Testis (tissue), 3 donors: ENCODE data around the gene UBE2E3. TPM values are rescaled to one million over a fixed set of nuclear protein-coding genes. Genes with fewer than 3 reads are reported as not detected.

Experiments used
- DNase-seq: peaks from one replicate; pipeline ENCODE4 v3.0.0-alpha.2; 2019
- H3K27ac ChIP-seq, 2 donors: fragments of 200-600 bp; sonication (generic); one replicate each; pipeline ENCODE4 v1.5.1; 2019
- H3K27me3 ChIP-seq: fragments of 200-600 bp; sonication (generic); one replicate; pipeline ENCODE4 v1.5.1; 2019
- H3K36me3 ChIP-seq: fragments of 200-600 bp; sonication (generic); one replicate; pipeline ENCODE4 v1.5.1; 2017; ENCODE audit warnings: low read depth; ENCODE audit errors: missing control alignments
- H3K4me1 ChIP-seq: fragments of 200-600 bp; sonication (generic); one replicate; pipeline ENCODE4 v1.5.1; 2019
- H3K4me3 ChIP-seq, 2 donors: fragments of 200-600 bp; sonication (generic); one replicate each; pipeline ENCODE4 v1.5.1; 2017 to 2019
- H3K9me3 ChIP-seq: fragments of 200-600 bp; sonication (generic); one replicate; pipeline ENCODE4 v1.5.1; 2017
- POLR2A ChIP-seq: fragments of 450-650 bp; IDR thresholded peaks from one replicate; pipeline ENCODE4 v1.6.1; 2017; ENCODE audit warnings: antibody characterized with exemption, mild to moderate bottlenecking, moderate library complexity
- WGBS, 2 donors: methylation state at CpG; one replicate each; pipeline ENCODE4 v1.1.5; 2018; 5-methylcytosine and 5-hydroxymethylcytosine counted together
- intact Hi-C: fragments of 100-400 bp; cut with DNase I; formaldehyde crosslinking; loops from one replicate; pipeline ENCODE4 v1.15.1; 2023; ENCODE audit warnings: low total_unique reads
- polyA plus RNA-seq: library from polyadenylated mRNA; stranded (reverse); fragments of 350-450 nt; fragmentation: Illumina TruSeq; extraction: RNeasy Lipid Tissue Mini Kit (QIAGEN cat#74804); gene quantifications from one replicate; pipeline ENCODE4 v1.2.3, GENCODE V29; 2014; ENCODE audit warnings: low read depth, low replicate concordance; ENCODE audit not compliant: insufficient read depth
- total RNA-seq, 2 donors: library from RNA; depleted of rRNA; stranded (reverse); fragments of >200 nt; gene quantifications; one replicate each; pipeline ENCODE4 v1.2.3, GENCODE V29; 2016
- TF ChIP-seq, protein P1 (sequence below), 3 experiments: fragments of 450-650 bp in 2 of 3; fragments of 200-600 bp in 1 of 3; sonication (generic) in 1 of 3; IDR thresholded peaks; one replicate each; pipeline ENCODE4 v1.5.1; 2016 to 2019; ENCODE audit warnings: antibody characterized with exemption in 3 of 3, mild to moderate bottlenecking in 2 of 3, moderate library complexity in 1 of 3

Gene UBE2E3
- total and polyA plus RNA-seq, 3 donors from 2014 or later: 111 to 138 (median 113) TPM

DNA sequence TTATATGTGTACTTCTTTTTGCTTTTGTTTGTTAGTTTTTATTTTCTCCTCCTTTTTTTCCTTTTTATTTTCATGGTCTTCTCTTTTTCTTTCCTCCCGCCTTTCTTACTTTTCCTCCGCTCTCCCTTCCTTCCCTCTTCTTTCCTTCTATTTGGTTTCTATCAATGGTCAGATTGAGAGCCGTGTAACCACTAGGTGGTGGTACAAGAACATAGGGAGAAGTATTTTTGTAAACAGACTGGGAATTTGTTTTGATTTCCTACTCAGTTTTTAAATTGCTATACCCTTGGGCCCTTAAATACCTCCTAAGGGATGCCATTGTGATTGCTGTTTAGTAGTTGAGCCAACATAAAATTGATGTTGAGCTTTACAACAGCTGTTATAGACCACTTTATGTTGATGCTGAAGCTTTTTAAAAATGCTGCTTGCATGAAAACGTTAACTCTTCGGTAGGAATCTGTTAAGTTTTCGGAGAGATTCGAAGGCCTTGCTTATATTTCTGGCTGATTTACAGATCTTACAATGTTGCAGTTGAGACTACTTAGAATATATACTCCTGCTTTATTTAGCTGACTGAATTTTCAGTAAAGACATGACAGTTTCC, 124.2 kb downstream of the UBE2E3 start:
- Histone ChIP-seq H3K9me3 (no peaks in the 10 kb centered on the region), H3K4me3 (no peak overlapping the region), H3K36me3 (no peaks in the 10 kb centered on the region), H3K27me3 (no peaks in the 10 kb centered on the region), H3K27ac (no peak overlapping the region), H3K4me1 (no peaks in the 10 kb centered on the region)
- intact Hi-C loops: no loop called here
- TF ChIP-seq, protein P1, sequence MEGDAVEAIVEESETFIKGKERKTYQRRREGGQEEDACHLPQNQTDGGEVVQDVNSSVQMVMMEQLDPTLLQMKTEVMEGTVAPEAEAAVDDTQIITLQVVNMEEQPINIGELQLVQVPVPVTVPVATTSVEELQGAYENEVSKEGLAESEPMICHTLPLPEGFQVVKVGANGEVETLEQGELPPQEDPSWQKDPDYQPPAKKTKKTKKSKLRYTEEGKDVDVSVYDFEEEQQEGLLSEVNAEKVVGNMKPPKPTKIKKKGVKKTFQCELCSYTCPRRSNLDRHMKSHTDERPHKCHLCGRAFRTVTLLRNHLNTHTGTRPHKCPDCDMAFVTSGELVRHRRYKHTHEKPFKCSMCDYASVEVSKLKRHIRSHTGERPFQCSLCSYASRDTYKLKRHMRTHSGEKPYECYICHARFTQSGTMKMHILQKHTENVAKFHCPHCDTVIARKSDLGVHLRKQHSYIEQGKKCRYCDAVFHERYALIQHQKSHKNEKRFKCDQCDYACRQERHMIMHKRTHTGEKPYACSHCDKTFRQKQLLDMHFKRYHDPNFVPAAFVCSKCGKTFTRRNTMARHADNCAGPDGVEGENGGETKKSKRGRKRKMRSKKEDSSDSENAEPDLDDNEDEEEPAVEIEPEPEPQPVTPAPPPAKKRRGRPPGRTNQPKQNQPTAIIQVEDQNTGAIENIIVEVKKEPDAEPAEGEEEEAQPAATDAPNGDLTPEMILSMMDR (IDR thresholded peaks at IDR 0.05): peak in 1 of 3 experiments; percentile 63
- TF ChIP-seq POLR2A: no peak
- peak; percentile 20 for DNase-seq
- 66% methylated on average over 7 of the region's 7 CpGs for WGBS, 2 donors

DNA sequence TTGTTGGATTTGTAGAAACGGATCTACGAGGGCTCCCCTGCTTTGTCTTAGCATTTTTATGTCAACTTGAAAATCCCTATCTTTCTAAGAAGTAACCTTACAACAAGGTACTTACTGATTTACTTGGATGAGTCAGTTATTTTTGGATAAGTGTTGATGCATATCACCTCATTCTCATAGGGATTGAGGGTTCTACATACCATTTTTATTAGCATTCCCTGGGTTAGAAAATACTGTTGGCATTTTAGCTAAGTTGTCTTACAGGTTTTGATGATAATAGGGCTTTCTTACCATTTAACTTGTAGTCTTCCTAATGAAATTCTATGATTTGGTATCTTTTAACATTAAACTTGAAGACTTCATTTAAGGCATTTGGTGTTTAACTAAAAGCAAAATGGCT, 125.2 kb downstream of the UBE2E3 start:
- no peaks in the 10 kb centered on the region for H3K27me3 ChIP-seq
- no peaks in the 10 kb centered on the region for H3K9me3 ChIP-seq
- no peak overlapping the region for H3K4me3 ChIP-seq
- H3K36me3 ChIP-seq: no peaks in the 10 kb centered on the region
- H3K27ac ChIP-seq: no peak overlapping the region
- DNase-seq: no peak
- TF ChIP-seq POLR2A: no peak
- TF ChIP-seq, protein P1 (IDR thresholded peaks at IDR 0.05): no peak
- H3K4me1 ChIP-seq: no peaks in the 10 kb centered on the region
- intact Hi-C loops: no loop called here
- WGBS, 2 donors: 83 to 84% methylated on average over 2 of the region's 2 CpGs

DNA sequence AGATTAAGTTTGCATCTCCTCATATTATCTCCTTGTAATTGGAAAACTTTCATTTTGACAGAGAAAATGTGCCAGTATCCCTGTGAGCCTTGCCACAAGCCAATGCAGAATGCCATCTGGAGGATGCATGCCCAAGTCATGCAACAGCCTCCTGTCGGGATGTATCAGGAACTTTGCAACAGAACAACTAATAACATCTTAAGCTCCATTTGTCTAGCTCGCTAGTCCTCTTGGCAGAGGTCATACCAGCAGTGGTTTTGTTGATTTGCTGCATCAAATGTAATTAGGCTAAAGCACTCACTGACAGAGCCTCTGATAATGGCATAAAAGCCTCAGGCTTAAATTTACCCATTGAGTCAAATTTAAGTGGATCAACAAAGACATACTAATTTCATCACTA, 125.8 kb downstream of the UBE2E3 start:
- no peak for DNase-seq
- intact Hi-C loops: no loop called here
- WGBS, 2 donors: 86 to 90% methylated on average over 2 of the region's 2 CpGs

DNA sequence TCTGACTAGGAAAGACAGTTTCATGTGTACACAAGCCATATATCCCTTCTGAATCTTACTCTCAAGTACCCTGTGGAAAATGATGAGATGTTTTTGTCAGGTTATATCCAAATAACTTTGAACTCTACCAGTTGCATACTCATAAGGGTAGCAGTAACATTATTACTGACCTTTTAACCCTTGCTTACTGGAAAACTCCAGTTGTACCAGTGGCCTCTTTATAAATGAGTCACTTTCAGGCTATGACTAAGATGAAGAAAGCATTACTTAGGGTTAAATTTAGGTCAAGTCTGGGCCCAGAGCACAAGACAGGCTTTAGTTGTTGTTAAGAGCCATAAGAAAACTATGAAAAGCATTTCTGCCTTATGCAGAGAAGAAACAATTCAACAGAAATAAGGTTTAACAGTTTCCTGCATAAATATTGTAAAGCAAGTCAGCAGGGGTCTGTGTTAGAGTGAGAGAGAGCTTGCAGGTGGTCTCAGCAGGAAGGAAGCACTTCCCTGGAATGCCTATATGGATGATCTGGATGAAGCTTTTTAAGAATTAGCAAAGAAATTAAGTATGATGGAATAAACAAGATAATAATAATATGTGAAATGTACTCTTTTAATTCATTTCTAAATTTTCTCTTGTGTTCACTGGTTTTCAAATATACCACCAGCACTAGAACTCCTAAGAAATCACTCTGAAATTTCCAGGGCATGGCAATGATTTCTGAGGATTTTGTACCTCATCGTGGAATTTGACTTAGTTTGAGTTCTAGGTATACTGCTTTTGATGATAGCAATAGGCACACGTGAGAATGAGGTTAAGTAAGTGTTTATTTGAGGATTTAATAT, 126.6 kb downstream of the UBE2E3 start:
- DNase-seq: no peak
- Histone ChIP-seq H3K27me3 (no peaks in the 10 kb centered on the region), H3K4me3 (no peak overlapping the region), H3K27ac (no peak overlapping the region), H3K9me3 (no peaks in the 10 kb centered on the region), H3K36me3 (no peaks in the 10 kb centered on the region), H3K4me1 (no peaks in the 10 kb centered on the region)
- WGBS, 2 donors: 84 to 88% methylated on average over 2 of the region's 2 CpGs
- intact Hi-C loops: no loop called here
- TF ChIP-seq POLR2A: no peak
- TF ChIP-seq, protein P1 (IDR thresholded peaks at IDR 0.05): no peak

More for the DNA sequence above, 125.8 kb downstream of the UBE2E3 start:
- Histone ChIP-seq H3K4me1 (no peaks in the 10 kb centered on the region), H3K9me3 (no peaks in the 10 kb centered on the region), H3K27me3 (no peaks in the 10 kb centered on the region), H3K4me3 (no peak overlapping the region), H3K36me3 (no peaks in the 10 kb centered on the region), H3K27ac (no peak overlapping the region)
- TF ChIP-seq POLR2A: no peak
- TF ChIP-seq, protein P1 (IDR thresholded peaks at IDR 0.05): no peak
